SHP77 treated with DMSO at 0.1 percent for 48 hours (cell line): Measurements from ENCODE around the gene ACTRT3.
A peak's percentile ranks its signal among the peaks of the same experiment; 100 is the strongest.
"Not testable (repeated sequence)": the region's sequence is repeated elsewhere in the genome, so short reads cannot be mapped to it uniquely, and the experiment has no call there.

Source experiments
- DNase-seq: peaks from one replicate; lab custom pipeline; 2025; lab: John Stamatoyannopoulos, UW

The ACTRT3 gene

GRCh38 chr3:169772897-169773816 is 3.8 kb upstream of the ACTRT3 start, which contains the start of gene MYNN:
MYNN (plus strand) TSS chr3:169773396; CDS start chr3:169774296, 900 bp downstream.
- DNase-seq, result peak; percentile 53

GRCh38 chr3:169772305-169772896 is 3.0 kb upstream of the ACTRT3 start:
- peak; percentile 80 for DNase-seq

- peak; percentile 77 for DNase-seq
Observed at GRCh38 chr3:169771497-169772304, 2.3 kb upstream of the ACTRT3 start.

GRCh38 chr3:169764882-169765612 is 4.3 kb downstream of the ACTRT3 start, which contains the start of gene TERC:
TERC (minus strand) TSS chr3:169765060.
- DNase-seq, result peak; percentile 27

GRCh38 chr3:169764312-169764881 is 5.0 kb downstream of the ACTRT3 start:
- DNase-seq, result no peak

- no peak for DNase-seq
Observed at GRCh38 chr3:169760479-169760878, 8.9 kb downstream of the ACTRT3 start.

GRCh38 chr3:169759256-169759655 is 10.1 kb downstream of the ACTRT3 start:
- no peak for DNase-seq

GRCh38 chr3:169758359-169758994 is 10.9 kb downstream of the ACTRT3 start:
- no peak for DNase-seq

- no peak for DNase-seq
Observed at GRCh38 chr3:169755488-169755887, 13.9 kb downstream of the ACTRT3 start.

GRCh38 chr3:169754711-169755110 is 14.7 kb downstream of the ACTRT3 start:
- DNase-seq, result no peak

GRCh38 chr3:169751875-169752274 is 17.5 kb downstream of the ACTRT3 start:
- DNase-seq, result no peak

- no peak for DNase-seq
Observed at GRCh38 chr3:169750665-169751064, 18.7 kb downstream of the ACTRT3 start.

GRCh38 chr3:169748670-169749069 is 20.7 kb downstream of the ACTRT3 start:
- DNase-seq, result no peak

- DNase-seq, result no peak
Observed at GRCh38 chr3:169746924-169747323, 22.4 kb downstream of the ACTRT3 start.

- no peak for DNase-seq
Observed at GRCh38 chr3:169744366-169745054, 24.9 kb downstream of the ACTRT3 start.

- no peak for DNase-seq
Observed at GRCh38 chr3:169739067-169739466, 30.3 kb downstream of the ACTRT3 start.

GRCh38 chr3:169731857-169732256 is 37.5 kb downstream of the ACTRT3 start:
- DNase-seq, result not testable (repeated sequence)

GRCh38 chr3:169722724-169723123 is 46.6 kb downstream of the ACTRT3 start:
- DNase-seq, result no peak

GRCh38 chr3:169718415-169718814 is 50.9 kb downstream of the ACTRT3 start:
- not testable (repeated sequence) for DNase-seq
